ENCODE data around the gene DDX42.

DDX42 gene, protein sequence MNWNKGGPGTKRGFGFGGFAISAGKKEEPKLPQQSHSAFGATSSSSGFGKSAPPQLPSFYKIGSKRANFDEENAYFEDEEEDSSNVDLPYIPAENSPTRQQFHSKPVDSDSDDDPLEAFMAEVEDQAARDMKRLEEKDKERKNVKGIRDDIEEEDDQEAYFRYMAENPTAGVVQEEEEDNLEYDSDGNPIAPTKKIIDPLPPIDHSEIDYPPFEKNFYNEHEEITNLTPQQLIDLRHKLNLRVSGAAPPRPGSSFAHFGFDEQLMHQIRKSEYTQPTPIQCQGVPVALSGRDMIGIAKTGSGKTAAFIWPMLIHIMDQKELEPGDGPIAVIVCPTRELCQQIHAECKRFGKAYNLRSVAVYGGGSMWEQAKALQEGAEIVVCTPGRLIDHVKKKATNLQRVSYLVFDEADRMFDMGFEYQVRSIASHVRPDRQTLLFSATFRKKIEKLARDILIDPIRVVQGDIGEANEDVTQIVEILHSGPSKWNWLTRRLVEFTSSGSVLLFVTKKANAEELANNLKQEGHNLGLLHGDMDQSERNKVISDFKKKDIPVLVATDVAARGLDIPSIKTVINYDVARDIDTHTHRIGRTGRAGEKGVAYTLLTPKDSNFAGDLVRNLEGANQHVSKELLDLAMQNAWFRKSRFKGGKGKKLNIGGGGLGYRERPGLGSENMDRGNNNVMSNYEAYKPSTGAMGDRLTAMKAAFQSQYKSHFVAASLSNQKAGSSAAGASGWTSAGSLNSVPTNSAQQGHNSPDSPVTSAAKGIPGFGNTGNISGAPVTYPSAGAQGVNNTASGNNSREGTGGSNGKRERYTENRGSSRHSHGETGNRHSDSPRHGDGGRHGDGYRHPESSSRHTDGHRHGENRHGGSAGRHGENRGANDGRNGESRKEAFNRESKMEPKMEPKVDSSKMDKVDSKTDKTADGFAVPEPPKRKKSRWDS

GRCh38 chr17:63774141-63774968, at the start of gene DDX42:
TSS of gene DDX42 (plus strand) at chr17:63774170. CDS start at chr17:63787050, 12,880 bp downstream.
- peak within 1 kb of the TSS; percentile 98 for H3K27ac ChIP-seq (ENCODE audit: low read length)
- no peaks in the 10 kb centered on the region for H3K9me3 ChIP-seq (ENCODE audit: control insufficient read depth in 2 of 2, low read length in 2 of 2)
- H3K36me3 ChIP-seq (ENCODE audit: control insufficient read depth in 2 of 2, insufficient read depth in 2 of 2, low read length in 2 of 2) = peaks cover 2 to 7% of the 10 kb centered on the region in 2 donors
- peaks cover 26% of the 10 kb centered on the region for H3K4me1 ChIP-seq (ENCODE audit: control insufficient read depth, insufficient read depth, low read length)
- no peaks in the 10 kb centered on the region for H3K27me3 ChIP-seq (ENCODE audit: control insufficient read depth in 1 of 2, insufficient read depth in 2 of 2, low read length in 2 of 2)
- H3K4me3 ChIP-seq (ENCODE audit: low read length in 2 of 2) = peak within 1 kb of the TSS; percentile 91 to 98
- peak within 1 kb of the TSS; percentile 93 to 99 for H3K9ac ChIP-seq (ENCODE audit: low read length in 2 of 2)

GRCh38 chr17:63735691-63736090, 38.3 kb upstream of the DDX42 start:
- Histone ChIP-seq H3K27me3 (ENCODE audit: control insufficient read depth in 1 of 2, insufficient read depth in 2 of 2, low read length in 2 of 2) (no peaks in the 10 kb centered on the region), H3K9ac (ENCODE audit: low read length in 2 of 2) (no peak overlapping the region), H3K4me3 (ENCODE audit: low read length in 2 of 2) (no peak overlapping the region), H3K9me3 (ENCODE audit: control insufficient read depth in 2 of 2, low read length in 2 of 2) (no peaks in the 10 kb centered on the region), H3K36me3 (ENCODE audit: control insufficient read depth in 2 of 2, insufficient read depth in 2 of 2, low read length in 2 of 2) (no peaks in the 10 kb centered on the region), H3K4me1 (ENCODE audit: control insufficient read depth, insufficient read depth, low read length) (peaks cover 7% of the 10 kb centered on the region), H3K27ac (ENCODE audit: low read length) (no peak overlapping the region)

- Histone ChIP-seq H3K9ac (ENCODE audit: low read length in 2 of 2) (peak overlapping the region; percentile 86 to 94), H3K27ac (ENCODE audit: low read length) (peak overlapping the region; percentile 85), H3K4me1 (ENCODE audit: control insufficient read depth, insufficient read depth, low read length) (peaks cover 14% of the 10 kb centered on the region), H3K9me3 (ENCODE audit: control insufficient read depth in 2 of 2, low read length in 2 of 2) (no peaks in the 10 kb centered on the region), H3K4me3 (ENCODE audit: low read length in 2 of 2) (peak overlapping the region; percentile 82 to 90), H3K36me3 (ENCODE audit: control insufficient read depth in 2 of 2, insufficient read depth in 2 of 2, low read length in 2 of 2) (peaks cover 2% of the 10 kb centered on the region in 2 donors), H3K27me3 (ENCODE audit: control insufficient read depth in 1 of 2, insufficient read depth in 2 of 2, low read length in 2 of 2) (no peaks in the 10 kb centered on the region)
These were observed 33.4 kb upstream of the DDX42 start for GRCh38 chr17:63740464-63741142.

DNA sequence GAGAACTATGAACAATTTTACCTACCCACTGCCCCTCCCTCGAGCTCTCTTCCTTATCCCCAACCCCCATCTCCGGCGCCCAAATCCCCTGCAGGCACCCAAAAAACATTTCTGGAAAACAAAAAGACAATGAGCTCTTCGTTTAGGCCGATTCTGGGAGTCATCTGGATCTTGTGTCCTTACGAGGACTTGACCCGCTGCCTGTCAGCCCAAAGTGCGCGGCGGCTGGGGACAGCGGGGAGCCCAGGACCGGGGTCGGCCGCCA, 32.9 kb upstream of the DDX42 start:
- H3K36me3 ChIP-seq (ENCODE audit: control insufficient read depth in 2 of 2, insufficient read depth in 2 of 2, low read length in 2 of 2) = peaks cover 7% of the 10 kb centered on the region in 2 donors
- H3K27ac ChIP-seq (ENCODE audit: low read length) = peak overlapping the region; percentile 85
- peak overlapping the region; percentile 86 to 94 for H3K9ac ChIP-seq (ENCODE audit: low read length in 2 of 2)
- H3K9me3 ChIP-seq (ENCODE audit: control insufficient read depth in 2 of 2, low read length in 2 of 2) = no peaks in the 10 kb centered on the region
- peaks cover 14% of the 10 kb centered on the region for H3K4me1 ChIP-seq (ENCODE audit: control insufficient read depth, insufficient read depth, low read length)
- peak overlapping the region; percentile 82 to 90 for H3K4me3 ChIP-seq (ENCODE audit: low read length in 2 of 2)
- H3K27me3 ChIP-seq (ENCODE audit: control insufficient read depth in 1 of 2, insufficient read depth in 2 of 2, low read length in 2 of 2) = no peaks in the 10 kb centered on the region

DNA sequence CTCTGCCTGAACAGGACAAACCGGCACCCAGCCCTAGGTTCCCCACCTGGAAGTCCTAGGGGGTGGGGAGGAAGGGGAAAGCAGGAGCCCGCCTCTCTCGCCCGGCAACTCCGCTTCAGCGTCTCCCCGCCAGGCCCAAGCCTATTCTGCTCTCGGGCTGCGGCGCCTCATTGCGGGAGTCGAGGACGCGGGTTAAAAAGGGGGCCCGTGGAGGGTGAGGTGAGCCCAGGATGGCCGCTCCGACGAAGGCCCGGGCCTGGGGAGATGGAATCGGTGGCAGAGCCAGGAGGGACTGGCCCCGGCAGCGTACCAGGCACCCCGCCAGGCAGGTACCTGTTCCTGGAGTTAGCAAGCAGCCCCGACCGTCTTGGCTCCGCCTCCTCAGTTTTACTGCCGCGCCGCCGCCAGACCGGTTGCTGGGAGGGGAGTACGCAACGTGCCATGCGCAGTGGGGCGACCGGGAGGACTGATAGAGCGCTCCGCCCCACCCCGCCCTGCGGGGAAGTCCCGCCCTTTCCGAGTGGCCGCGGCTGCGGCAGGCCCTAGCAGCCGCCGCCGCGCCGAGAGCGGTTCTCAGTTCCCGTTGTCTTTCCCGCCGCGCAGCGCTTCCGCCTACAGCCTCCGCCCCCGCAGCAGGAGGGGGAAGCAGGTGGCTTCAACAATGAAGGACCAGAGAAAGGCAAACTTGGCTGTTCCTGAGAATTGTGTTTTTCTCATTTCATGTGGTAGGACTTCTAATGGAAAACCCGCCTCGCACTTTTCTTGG, 32.4 kb upstream of the DDX42 start, which contains the start of gene STRADA:
TSS of gene STRADA (minus strand) at position 392 of the 766 bp plus-strand sequence. CDS start 13,430 bp downstream, outside the sequence.
- peak within 1 kb of the TSS; percentile 86 to 94 for H3K9ac ChIP-seq (ENCODE audit: low read length in 2 of 2)
- peaks cover 14% of the 10 kb centered on the region for H3K4me1 ChIP-seq (ENCODE audit: control insufficient read depth, insufficient read depth, low read length)

DNA sequence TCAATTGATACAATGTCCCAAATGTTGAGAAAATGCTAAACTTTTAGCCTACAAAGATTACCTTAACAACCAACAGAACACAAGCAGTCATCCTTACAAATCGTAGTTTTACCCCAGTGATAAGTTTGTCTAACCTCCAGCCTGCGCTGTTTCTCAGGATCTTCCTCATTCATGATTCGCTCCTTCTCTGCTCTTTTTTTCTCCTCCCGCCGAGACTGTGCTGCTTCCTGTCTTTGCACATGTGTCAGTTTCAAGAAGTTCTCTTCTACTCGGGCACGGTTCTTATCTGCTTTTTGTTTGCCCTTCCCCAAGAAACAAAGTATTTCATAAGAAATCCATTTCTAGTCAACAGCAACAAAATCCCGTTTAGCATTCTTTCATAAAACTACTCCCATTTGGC, 22.2 kb upstream of the DDX42 start:
- Histone ChIP-seq H3K4me1 (ENCODE audit: control insufficient read depth, insufficient read depth, low read length) (no peaks in the 10 kb centered on the region), H3K9me3 (ENCODE audit: control insufficient read depth in 2 of 2, low read length in 2 of 2) (no peaks in the 10 kb centered on the region), H3K9ac (ENCODE audit: low read length in 2 of 2) (no peak overlapping the region), H3K4me3 (ENCODE audit: low read length in 2 of 2) (no peak overlapping the region), H3K27me3 (ENCODE audit: control insufficient read depth in 1 of 2, insufficient read depth in 2 of 2, low read length in 2 of 2) (no peaks in the 10 kb centered on the region), H3K27ac (ENCODE audit: low read length) (no peak overlapping the region), H3K36me3 (ENCODE audit: control insufficient read depth in 2 of 2, insufficient read depth in 2 of 2, low read length in 2 of 2) (peaks cover 37 to 57% of the 10 kb centered on the region in 2 donors)

More for the DNA sequence above, 32.4 kb upstream of the DDX42 start, which contains the start of gene STRADA:
- Histone ChIP-seq H3K27me3 (ENCODE audit: control insufficient read depth in 1 of 2, insufficient read depth in 2 of 2, low read length in 2 of 2) (no peaks in the 10 kb centered on the region), H3K9me3 (ENCODE audit: control insufficient read depth in 2 of 2, low read length in 2 of 2) (no peaks in the 10 kb centered on the region), H3K36me3 (ENCODE audit: control insufficient read depth in 2 of 2, insufficient read depth in 2 of 2, low read length in 2 of 2) (peaks cover 8 to 12% of the 10 kb centered on the region in 2 donors), H3K27ac (ENCODE audit: low read length) (peak within 1 kb of the TSS; percentile 85), H3K4me3 (ENCODE audit: low read length in 2 of 2) (peak within 1 kb of the TSS; percentile 90 to 96)

- Histone ChIP-seq H3K9ac (ENCODE audit: low read length in 2 of 2) (no peak overlapping the region), H3K36me3 (ENCODE audit: control insufficient read depth in 2 of 2, insufficient read depth in 2 of 2, low read length in 2 of 2) (peaks cover 37 to 55% of the 10 kb centered on the region in 2 donors), H3K27ac (ENCODE audit: low read length) (no peak overlapping the region), H3K4me1 (ENCODE audit: control insufficient read depth, insufficient read depth, low read length) (no peaks in the 10 kb centered on the region), H3K9me3 (ENCODE audit: control insufficient read depth in 2 of 2, low read length in 2 of 2) (no peaks in the 10 kb centered on the region), H3K27me3 (ENCODE audit: control insufficient read depth in 1 of 2, insufficient read depth in 2 of 2, low read length in 2 of 2) (no peaks in the 10 kb centered on the region), H3K4me3 (ENCODE audit: low read length in 2 of 2) (no peak overlapping the region)
These were observed 21.3 kb upstream of the DDX42 start for GRCh38 chr17:63752707-63753106.

DNA sequence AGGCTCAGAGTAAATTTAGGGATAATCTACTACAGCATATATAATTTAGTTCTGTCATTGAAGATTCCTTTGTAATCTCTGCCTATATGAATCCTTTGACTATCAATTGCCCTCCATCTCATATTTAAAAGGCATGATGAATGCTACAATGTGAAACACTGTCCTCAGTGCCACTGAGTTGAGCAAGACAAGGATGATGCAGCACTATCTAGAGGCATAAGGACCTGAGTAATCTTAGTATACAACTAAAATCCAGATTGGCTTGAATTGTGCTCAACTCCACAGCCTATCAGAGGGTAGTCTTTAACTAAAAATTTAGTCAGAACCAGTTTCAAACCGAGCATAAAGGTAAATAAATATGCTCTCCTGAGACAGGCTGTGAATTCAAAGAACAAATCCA, 20.8 kb upstream of the DDX42 start:
- Histone ChIP-seq H3K36me3 (ENCODE audit: control insufficient read depth in 2 of 2, insufficient read depth in 2 of 2, low read length in 2 of 2) (peaks cover 38 to 57% of the 10 kb centered on the region in 2 donors), H3K9ac (ENCODE audit: low read length in 2 of 2) (no peak overlapping the region), H3K4me3 (ENCODE audit: low read length in 2 of 2) (no peak overlapping the region), H3K27me3 (ENCODE audit: control insufficient read depth in 1 of 2, insufficient read depth in 2 of 2, low read length in 2 of 2) (no peaks in the 10 kb centered on the region), H3K4me1 (ENCODE audit: control insufficient read depth, insufficient read depth, low read length) (no peaks in the 10 kb centered on the region), H3K9me3 (ENCODE audit: control insufficient read depth in 2 of 2, low read length in 2 of 2) (no peaks in the 10 kb centered on the region), H3K27ac (ENCODE audit: low read length) (no peak overlapping the region)

DNA sequence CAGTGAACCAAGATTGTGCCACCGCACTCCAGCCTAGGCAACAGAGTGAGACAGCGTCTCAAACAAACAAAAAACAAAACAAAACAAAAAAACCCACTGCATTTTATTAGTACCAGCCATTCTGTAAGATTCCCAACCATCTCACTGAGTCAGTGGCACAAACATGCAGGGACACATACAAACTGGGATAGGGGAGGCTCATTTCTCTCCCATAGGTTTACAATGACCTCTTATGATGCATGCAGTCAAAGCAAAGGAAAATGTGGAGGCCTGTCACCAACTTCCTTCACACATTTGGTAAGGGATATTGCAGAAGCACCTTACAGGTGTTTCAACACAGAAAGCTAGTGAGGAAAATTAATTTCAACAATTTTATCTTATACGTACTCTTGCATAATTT, 19.9 kb upstream of the DDX42 start:
- Histone ChIP-seq H3K27me3 (ENCODE audit: control insufficient read depth in 1 of 2, insufficient read depth in 2 of 2, low read length in 2 of 2) (no peaks in the 10 kb centered on the region), H3K9ac (ENCODE audit: low read length in 2 of 2) (no peak overlapping the region), H3K36me3 (ENCODE audit: control insufficient read depth in 2 of 2, insufficient read depth in 2 of 2, low read length in 2 of 2) (peaks cover 35 to 54% of the 10 kb centered on the region in 2 donors), H3K27ac (ENCODE audit: low read length) (no peak overlapping the region), H3K4me1 (ENCODE audit: control insufficient read depth, insufficient read depth, low read length) (no peaks in the 10 kb centered on the region), H3K4me3 (ENCODE audit: low read length in 2 of 2) (no peak overlapping the region), H3K9me3 (ENCODE audit: control insufficient read depth in 2 of 2, low read length in 2 of 2) (no peaks in the 10 kb centered on the region)

Measured in stomach smooth muscle (tissue), 2 donors.